NCI-H2196 treated with DMSO at 0.1 percent for 48 hours (cell line): ENCODE results near the gene CHEK2.
"Not testable (repeated sequence)": the region's sequence is repeated elsewhere in the genome, so short reads cannot be mapped to it uniquely, and the experiment has no call there.

Experiments
- DNase-seq: peaks from one replicate; lab custom pipeline; 2025; ENCODE audit not compliant: unreplicated experiment; lab: John Stamatoyannopoulos, UW

Gene CHEK2

DNA sequence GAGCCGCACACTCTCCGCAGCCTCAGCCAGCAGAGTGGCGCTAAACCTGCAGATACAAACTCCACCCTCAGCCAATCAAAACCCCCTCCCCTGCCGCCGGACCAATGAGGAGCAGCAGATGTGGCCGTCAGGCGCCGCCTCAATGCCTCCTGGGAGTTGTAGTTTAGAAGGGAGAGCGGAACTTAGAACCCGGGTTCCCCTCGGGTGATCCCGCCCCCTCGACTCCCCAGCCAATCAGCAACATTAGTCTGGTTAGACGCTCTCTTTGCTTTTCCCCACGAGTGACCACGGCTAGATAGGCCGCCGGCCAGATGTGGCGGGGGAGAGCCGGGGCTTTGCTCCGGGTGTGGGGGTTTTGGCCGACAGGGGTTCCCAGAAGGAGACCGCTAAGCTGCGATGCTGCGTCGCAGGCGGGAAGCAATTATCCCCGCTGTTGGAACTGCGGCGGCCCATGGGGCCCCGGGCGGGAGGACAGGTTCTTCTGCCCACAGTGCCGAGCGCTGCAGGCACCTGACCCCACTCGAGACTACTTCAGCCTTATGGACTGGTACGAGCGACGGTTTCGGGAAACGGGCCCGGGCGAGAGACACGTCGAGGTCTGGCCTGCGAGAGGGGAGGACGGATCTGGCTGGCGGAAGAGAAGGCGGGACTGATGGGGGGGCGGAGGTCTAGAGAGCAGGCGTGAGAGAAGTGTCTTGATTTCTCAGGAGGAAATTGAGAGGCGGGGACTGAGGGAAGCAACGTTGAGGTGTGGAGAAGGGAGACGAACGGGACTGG, at the start of gene CHEK2, which contains the start of gene HSCB:
CHEK2 (minus strand) TSS at position 36 of the 777 bp plus-strand sequence. CDS start 7,099 bp downstream, outside the sequence.
HSCB (plus strand) TSS at position 255 of the 777 bp plus-strand sequence; CDS start at position 312, 57 bp downstream.
- DNase-seq: peak; percentile 85

DNA sequence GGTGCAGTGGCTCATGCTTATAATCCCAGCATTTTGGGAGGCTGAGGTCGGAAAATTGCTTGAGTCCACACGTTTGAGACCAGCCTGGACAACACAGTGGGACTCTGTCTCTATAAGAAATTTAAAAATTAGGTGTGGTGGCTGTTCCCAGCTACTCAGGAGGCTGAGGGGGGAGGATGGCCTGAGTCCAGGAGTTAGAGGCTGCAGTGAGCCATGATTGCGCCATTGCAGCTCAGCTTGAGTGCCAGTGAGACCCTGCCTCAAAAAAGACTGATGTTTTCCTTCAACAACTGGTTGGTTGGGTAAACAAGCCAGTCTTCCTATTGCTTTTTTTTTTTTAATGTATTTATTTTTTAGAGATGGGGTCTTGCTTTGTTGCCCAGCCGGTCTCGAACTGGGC, 49.5 kb upstream of the CHEK2 start:
- DNase-seq: no peak

DNA sequence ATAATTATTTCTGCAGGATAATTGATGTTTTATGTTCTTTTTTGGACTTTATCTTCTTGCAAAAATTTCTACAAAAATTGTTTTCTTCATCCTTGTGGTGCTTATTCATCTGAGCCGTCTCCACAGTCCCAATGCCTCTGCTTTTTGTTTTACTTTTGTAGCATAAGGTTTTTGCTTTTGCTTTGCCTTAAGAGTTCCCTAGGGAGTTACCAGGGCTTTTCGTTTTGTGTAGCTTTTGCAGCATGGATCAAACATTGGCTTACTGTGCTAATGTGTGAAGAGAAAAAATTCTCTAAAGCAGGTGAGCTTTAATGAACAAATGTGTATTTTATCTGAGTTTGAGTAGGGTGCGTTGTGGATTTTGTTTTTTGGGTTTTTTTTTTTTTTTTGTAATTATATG, 47.0 kb upstream of the CHEK2 start:
- DNase-seq: no peak

DNA sequence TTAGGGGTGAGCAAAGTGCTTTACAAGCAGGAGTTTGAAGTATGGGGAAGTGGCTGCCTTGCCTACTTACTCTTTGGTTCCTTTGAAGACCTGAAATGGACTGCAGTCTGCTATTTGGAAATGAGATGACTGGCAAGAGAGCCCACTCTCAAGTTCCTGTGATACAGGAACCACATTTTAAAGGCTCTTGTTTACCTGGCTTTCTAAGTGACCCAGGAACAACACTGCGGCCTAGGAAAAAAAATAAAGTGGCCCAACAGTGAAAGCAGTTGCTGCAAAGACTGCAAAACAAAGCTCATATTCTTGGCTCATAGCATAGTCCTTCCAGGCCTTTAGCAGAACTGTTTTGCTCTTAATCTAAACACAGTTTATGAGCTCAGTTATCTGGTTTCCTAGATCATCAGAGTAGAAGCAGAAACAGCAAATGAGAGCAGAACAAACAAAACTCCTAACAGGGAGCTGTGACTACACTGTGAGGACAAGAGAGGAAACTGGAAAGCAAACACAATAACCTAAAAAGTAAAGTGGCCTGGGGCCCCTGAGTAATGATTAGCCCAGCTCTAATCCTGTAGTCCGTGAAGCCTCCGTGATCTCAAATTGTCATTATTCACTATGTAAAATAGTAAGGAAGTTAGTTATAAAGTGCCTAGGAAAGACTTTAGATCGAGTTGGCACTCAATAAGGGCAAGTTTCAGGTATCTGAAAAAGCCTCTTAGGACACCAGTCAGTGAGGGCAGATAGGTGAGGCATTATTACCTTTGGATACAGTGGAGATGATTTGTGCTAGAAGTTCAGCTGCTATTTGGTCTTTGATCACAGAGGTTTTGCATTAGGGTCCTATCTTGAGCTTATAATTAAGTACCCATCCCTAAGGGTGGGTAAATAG, 42.4 kb upstream of the CHEK2 start:
- DNase-seq: no peak

DNA sequence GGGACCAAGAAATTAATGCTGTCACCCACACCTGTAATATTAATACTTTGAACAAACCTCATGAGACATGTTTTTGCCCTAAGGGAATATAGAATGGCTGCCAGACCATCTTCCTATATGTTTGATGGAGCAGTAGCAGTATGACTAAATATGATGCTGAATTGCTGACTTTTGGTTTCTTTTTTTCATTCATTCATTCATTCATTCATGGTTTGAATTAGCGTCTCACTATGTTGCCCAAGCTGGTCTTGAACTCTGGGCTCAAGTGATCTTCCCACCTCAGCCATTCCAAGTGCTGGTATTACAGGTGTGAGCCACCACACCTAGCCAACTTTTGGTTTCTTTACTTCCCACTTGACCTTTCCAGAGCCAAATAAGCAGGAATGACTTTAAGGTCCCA, 38.7 kb upstream of the CHEK2 start:
- no peak for DNase-seq

DNA sequence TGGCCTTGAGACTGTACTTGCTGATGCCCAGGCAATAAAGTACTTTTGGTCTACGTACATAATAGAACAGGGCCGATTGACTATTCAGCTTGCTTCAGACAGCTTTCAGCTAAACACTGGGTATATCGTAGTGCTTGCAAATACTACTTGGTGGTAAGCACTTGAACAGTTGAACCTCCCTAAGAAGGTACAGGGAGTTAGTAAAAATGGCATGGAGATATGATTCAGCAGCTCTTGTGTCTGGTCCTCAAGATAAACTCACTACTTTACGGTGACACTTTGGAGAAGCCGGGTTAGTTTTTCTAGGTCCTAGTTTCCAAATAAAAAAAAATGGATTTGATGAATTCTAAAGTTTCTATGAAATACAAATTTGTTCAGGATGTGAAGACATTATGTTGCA, 38.2 kb upstream of the CHEK2 start:
- no peak for DNase-seq

DNA sequence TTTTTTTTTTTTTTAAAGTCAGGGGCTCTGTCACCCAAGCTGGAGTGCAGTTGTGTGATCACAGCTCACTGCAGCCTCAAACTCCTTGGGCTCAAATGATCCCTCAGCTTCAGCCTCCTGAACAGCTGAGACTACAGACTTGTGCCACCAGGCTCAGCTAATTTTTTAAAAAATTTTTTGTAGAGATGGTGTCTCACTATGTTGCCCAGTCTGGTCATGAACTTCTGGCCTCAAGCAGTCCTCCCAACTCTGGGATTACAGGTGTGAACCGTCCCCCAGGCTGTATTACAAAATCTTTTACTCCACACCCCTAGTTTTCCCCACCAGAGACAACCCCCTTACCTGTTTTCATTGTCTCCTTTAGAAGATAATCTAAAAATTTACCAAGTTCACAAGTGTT, 32.8 kb upstream of the CHEK2 start:
- DNase-seq: no peak

DNA sequence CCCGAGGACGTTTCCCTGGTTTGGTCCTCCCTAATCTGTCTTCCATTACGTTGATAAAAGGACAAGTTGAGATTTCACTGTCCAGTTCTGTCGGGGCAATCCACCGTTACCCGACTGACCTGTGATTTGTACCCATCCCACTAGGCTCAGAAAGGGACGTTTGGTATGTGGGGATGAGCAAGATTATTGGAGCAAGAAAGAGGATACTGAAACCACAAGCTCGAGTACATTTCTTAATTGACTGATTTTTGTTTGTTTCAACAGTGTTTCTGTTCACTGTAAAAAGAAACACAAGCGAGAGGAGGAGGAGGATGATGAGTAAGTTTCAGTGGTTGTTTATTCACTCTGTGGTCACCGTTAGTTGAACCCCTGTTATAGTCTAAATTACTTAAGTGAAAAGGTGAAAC, 31.8 kb upstream of the CHEK2 start:
- DNase-seq: no peak

DNA sequence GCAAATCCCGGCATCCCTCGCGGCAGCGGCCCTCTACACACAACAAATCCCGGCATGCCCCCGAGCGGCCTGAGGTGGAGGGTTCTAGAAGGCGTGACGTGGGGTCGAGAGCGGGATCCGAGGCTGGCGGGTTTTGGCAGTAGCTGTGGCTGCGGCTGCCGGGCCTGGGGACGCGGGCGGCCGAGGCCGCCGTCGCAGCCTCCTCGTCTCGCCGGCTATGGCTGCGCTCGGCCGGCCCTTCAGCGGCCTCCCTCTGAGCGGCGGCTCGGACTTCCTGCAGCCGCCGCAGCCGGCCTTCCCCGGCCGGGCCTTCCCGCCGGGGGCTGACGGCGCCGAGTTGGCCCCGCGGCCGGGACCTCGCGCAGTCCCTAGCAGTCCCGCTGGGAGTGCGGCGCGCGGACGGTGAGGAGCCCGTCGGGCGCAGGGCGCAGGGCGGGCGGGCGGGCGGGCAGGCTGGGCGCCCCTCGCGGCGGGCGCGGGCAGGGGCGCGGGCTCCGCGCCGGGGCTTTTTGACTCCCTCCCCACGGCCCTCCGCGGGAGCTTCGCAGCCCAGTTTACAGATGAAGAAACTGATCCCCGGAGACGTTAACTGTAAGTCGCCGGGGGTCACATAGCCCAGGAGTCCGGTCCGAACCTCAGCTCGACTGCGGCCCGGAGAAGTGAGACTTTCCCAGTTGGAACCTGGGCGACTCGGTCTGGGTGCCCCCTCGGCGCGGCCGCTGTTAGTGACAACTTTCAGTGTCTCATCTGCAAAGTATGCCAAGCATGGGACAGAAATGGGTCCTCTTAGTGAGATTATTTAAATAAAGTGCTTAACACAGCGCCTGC, 31.2 kb upstream of the CHEK2 start, which contains the start of gene CCDC117:
CCDC117 (plus strand) TSS at position 63 of the 828 bp plus-strand sequence; CDS start at position 218, 155 bp downstream.
- peak; percentile 46 for DNase-seq

DNA sequence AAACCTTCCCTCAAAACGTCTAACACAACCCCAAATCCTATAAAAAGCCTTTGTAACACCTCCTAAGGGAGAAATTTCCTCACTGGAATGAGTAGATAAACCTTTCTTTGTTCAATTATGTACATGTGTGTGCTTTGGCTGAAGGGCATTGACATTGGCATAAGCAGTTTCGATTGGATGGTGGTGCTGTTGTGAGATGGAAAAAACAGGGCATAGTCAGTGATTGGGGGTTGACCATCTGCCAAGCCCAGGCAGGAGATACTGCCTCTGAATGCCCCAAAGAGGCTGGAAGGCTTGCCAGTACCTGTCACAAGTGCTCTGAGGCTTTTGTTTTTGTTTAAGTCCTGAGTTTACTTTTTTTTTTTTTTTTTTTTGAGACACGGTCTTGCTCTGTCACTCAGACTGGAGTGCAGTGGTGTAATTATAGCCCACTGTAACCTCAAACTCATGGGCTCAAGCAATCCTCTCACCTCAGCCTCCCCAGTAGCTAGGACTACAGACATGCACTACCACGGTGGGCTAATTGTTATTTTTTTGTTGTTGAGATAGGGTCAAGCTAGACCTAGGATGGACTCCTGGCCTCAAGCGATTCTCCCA, 29.7 kb upstream of the CHEK2 start:
- peak; percentile 65 for DNase-seq

DNA sequence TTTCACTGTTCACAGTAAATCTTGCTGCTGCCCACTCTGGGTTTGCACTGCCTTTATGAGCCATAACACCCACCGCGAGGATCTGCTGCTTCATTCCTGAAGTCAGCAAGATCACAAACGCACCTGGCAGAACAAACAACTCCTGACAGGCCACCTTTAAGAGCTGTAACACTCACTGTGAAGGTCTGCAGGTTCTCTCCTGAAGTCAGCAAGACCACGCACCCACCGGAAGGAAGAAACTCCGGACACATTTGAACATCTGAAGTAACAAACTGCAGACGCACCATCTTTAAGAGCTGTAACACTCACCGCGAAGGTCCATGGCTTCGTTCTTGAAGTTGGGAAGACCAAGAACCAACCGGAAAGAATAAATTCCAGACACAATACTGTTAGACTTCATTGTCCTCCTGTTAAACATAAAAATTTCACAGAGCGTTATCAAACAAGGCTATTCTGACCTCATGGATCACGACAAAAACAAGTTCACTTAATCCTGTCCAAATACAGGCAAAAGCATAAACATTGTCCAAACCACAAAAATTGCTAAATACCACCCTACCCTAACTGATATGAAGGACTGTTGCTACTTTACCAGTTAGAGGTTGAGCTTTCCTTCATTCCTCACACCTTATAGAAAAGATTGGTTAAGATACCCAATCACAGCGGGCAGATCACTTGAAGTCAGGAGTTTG, 27.9 kb upstream of the CHEK2 start:
- no peak for DNase-seq

DNA sequence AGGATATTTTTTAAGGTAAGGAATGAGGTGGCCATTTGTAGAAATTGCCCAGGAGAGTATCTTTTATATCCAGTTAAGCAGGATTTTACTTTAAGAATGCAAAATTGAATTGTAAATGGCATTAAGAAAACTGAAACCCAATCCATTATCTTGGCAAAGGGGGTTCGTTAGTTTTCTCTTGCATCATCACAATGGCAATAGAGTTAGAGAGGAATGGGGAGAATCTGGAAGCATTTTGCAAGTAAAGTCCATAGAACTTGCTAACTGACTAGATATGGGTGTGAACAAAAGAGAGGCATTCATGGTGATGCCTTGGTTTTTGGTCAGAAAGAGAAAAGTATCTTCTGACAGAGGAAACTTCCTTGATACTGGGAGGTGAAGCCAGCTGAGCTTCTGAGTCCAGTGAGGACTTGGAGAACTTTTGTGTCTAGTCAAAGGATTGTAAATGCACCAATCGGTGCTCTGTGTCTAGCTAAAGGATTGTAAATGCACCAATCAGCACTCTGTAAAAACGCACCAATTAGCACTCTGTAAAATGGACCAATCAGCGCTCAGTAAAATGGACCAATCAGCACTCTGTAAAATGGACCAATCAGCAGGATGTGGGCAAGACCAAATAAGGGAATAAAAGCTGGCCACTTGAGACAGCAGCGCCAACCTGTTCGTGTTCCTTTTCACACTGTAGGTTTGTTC, 27.2 kb upstream of the CHEK2 start:
- DNase-seq: no peak

DNA sequence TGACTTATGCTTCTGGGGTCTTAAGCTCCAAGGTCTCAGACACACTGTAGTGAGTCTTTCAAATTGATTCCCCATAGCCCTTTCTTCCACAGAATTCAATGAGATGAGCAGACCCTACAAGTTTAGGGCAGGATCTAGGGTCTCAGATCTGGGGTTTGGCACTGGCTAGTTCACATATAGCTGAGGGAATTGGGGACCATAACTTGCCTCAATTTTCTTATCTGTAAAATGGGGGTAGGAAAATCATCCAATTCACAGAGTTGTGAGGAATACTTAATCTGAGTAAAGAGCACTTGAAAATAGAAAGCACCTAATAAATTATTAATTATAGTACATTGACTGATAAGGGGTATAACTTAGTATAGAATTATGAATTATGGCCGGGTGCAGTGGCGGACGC, 25.0 kb upstream of the CHEK2 start:
- no peak for DNase-seq

DNA sequence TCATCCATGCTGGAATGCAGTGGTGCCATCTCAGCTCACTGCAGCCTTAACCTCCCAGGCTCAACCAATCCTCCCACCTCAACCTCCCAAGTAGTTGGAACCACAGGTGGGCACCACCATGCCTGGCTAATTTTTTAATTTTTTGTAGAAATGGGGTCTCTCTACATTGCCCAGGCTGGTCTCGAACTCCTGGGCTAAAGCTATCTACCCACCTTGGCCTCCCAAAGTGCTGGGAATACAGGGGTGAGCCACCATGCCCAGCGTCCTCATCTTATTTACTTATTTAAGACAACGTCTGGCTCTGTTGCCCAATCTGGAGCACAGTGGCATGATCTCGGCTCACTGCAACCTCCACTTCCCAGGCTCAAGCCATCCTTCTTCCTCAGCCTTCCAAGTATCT, 20.4 kb upstream of the CHEK2 start:
- not testable (repeated sequence) for DNase-seq

DNA sequence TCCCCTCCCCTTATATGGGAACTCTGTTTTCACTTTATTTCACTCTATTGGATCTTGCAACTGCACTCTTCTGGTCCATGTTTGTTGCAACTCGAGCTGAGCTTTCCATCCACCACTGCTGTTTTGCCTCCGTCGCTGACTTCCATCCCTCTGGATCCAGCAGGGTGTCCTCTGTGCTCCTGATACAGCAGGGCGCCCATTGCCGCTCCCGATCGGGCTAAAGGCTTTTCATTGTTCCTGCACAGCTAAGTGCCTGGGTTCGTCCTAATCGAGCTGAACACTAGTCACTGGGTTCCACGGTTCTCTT, 19.8 kb upstream of the CHEK2 start:
- no peak for DNase-seq

DNA sequence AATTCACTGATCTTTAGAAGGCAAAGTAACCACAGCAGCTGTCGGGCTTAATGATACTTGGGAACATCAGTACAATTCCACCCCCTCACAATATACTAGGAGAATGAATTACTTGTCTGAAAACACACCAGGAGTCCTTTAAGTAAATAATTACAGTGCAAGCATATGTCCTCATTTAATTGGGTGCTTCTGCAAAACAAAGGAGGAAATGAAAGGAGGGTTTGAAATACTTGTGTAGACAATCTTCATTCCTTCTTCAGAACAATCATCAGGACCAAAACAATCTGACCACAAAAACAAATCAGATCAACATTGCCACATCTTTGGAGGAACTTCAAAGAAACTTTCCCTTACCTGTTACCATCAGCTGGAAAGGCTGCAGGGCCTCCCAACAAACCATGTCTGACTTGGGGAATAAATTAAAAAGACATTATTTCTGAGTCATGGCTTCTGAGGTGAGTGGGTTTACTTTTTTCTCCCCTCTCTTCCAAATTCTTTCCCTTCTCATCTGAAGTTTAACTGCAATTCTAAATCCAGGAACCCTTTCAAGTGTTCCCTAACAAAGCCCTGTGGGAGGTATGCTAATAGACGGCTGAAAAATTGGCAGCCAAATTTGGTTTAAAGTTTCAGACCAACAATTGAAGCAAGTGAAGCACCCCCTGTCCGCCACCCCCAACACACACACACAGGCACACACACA, 18.4 kb upstream of the CHEK2 start:
- DNase-seq: peak; percentile 17

DNA sequence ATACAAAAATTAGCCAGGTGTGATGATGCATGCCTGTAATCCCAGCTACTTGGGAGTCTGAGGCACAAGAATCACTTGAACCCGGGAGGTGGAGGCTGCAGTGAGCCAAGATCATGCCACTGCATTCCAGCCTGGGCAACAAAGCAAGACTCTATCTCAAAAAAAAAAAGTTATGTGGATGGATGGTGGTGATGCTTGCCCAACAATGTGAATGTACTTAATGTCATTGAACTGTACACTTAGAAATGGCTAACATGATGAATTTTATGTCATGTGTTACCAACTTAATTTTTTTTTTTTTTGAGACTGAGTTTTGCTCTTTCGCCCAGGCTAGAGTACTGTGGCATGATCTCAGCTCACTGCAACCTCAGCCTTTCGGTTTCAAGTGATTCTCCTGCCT, 12.9 kb upstream of the CHEK2 start:
- not testable (repeated sequence) for DNase-seq

DNA sequence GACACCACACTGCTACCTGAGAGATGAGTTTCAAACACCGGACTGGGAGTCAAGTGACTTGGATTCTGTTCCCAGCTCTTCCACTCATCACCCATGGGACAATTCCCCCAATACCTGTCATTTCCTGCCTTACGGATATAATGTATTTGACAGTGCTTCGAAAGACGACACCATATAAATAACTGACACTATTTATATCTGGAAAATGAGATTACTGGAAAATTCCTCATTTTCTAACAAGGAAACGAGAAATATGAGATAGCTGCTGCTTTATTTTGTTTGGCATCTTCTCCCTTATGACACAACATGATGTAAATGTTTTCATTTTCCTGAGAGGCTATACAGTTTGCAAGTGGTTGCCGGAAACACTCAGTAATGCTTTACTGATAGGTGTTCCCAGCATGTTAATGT, 8.9 kb upstream of the CHEK2 start:
- DNase-seq: no peak

DNA sequence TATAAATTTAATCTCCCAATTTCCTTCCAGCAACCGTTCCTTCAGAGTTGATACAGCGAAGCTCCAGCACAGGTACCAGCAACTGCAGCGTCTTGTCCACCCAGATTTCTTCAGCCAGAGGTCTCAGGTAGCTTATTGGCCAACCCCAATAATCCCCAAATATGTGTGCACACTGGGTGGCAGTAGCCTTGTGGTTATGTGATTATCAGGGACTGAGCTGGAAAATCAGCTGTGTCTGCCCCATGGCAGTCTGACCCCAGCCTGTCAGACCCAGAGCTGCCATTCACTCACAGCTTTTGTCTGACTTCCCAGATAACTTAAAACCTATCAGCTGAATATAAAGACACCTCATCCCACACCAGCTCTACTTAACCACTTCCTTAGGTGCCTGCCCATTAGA, 2.2 kb upstream of the CHEK2 start:
- no peak for DNase-seq
